Erythroblast (primary cell): ENCODE data around the gene PRUNE1.

Source experiments
- GATA1 ChIP-seq: IDR thresholded peaks from 2 replicates; pipeline ENCODE4 v1.6.1; 2011; ENCODE audit warnings: low read depth, mild to moderate bottlenecking, control low read depth, low read length, moderate library complexity
- POLR2A ChIP-seq: IDR thresholded peaks from 2 replicates; pipeline ENCODE4 v1.6.1; 2011; ENCODE audit warnings: mild to moderate bottlenecking, low read length

GRCh38 chr1:151069103-151069486 is 60.8 kb downstream of the PRUNE1 start:
- TF ChIP-seq POLR2A (no peak), GATA1 (no peak)
